ENCODE results near the gene IMPDH1.

- TF ChIP-seq EZH2phosphoT487 (IDR thresholded peaks at IDR 0.05; ENCODE audit: low read depth, severe bottlenecking, unreplicated experiment) (no peak), EZH2 (IDR thresholded peaks at IDR 0.05; ENCODE audit: borderline replicate concordance) (no peak)
- TF ChIP-seq, protein P1, sequence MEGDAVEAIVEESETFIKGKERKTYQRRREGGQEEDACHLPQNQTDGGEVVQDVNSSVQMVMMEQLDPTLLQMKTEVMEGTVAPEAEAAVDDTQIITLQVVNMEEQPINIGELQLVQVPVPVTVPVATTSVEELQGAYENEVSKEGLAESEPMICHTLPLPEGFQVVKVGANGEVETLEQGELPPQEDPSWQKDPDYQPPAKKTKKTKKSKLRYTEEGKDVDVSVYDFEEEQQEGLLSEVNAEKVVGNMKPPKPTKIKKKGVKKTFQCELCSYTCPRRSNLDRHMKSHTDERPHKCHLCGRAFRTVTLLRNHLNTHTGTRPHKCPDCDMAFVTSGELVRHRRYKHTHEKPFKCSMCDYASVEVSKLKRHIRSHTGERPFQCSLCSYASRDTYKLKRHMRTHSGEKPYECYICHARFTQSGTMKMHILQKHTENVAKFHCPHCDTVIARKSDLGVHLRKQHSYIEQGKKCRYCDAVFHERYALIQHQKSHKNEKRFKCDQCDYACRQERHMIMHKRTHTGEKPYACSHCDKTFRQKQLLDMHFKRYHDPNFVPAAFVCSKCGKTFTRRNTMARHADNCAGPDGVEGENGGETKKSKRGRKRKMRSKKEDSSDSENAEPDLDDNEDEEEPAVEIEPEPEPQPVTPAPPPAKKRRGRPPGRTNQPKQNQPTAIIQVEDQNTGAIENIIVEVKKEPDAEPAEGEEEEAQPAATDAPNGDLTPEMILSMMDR (IDR thresholded peaks at IDR 0.05; ENCODE audit: poor library complexity): no peak
These were observed 16.1 kb downstream of the IMPDH1 start for GRCh38 chr7:128393526-128394330.
